HepG2 (cell line): Measurements from ENCODE around the gene BMP8A. TPM values are rescaled to one million over a fixed set of nuclear protein-coding genes. Genes with fewer than 3 reads are reported as not detected.
A peak's percentile ranks its signal among the peaks of the same experiment; 100 is the strongest.

Experiments used
- ATAC-seq: fragments of 200-7000 bp; cut with Tn5 transposase; 3 replicates; pipeline ENCODE4 v1.9.1; 2020; ENCODE audit warnings: mild to moderate bottlenecking, moderate library complexity
- BruUV-seq: library from RNA; stranded (reverse); fragments of 400-500 nt; replicated peaks from 2 replicates; lab custom pipeline; 2021; lab: Mats Ljungman, UMichigan
- CTCF ChIA-PET: fragments of 300-600 bp; formaldehyde crosslinking; extraction: SDS; loops from one replicate; lab custom pipeline; 2021; ENCODE audit warnings: low total read pairs, inconsistent platforms, low intra/inter-chr PET ratio; lab: Yijun Ruan, JAX
- POLR2A ChIA-PET: fragments of 350-600 bp; sonication (Branson Sonifier 250); formaldehyde crosslinking; loops from one replicate; lab custom pipeline; 2020; ENCODE audit warnings: antibody characterized with exemption, inconsistent platforms; lab: Yijun Ruan, JAX
- DNase-seq: peaks from one replicate; pipeline ENCODE4 v3.0.0-alpha.2; 2015; ENCODE audit warnings: low spot score
- FAIRE-seq: peaks from 3 replicates; lab custom pipeline; 2011; peaks lifted over from hg19 to GRCh38; lab: Jason Lieb, UNC
- H2AFZ ChIP-seq: one replicate; pipeline ENCODE4 v1.6.1; 2011; ENCODE audit warnings: low read length, inconsistent platforms
- H3K27ac ChIP-seq: fragments of 300-600 bp; 3 replicates; pipeline ENCODE4 v1.8.0; 2011; ENCODE audit warnings: mixed run types, mild to moderate bottlenecking, mixed read lengths, low read length, inconsistent platforms; ENCODE audit not compliant: insufficient read depth; ENCODE audit errors: extremely low read length
- H3K27me3 ChIP-seq, 2 experiments: fragments of 200-600 bp in 1 of 2; 2 replicates in 1 of 2; 3 replicates in 1 of 2; pipeline versions ENCODE4 v1.6.0 to v1.8.0; 2011; ENCODE audit warnings: low read length in 2 of 2, mild to moderate bottlenecking in 2 of 2, moderate library complexity in 2 of 2, inconsistent platforms in 1 of 2; ENCODE audit not compliant: insufficient read depth in 2 of 2, control insufficient read depth in 1 of 2
- H3K36me3 ChIP-seq, 2 experiments: fragments of 200-600 bp in 1 of 2; replicated peaks in 1 of 2; 2 replicates in 1 of 2; 3 replicates in 1 of 2; pipeline versions ENCODE4 v1.5.1 to v1.8.0; 2011; ENCODE audit warnings: low read length in 2 of 2, inconsistent platforms in 1 of 2; ENCODE audit not compliant: insufficient read depth in 2 of 2, control insufficient read depth in 1 of 2
- H3K4me1 ChIP-seq: 2 replicates; pipeline ENCODE4 v1.5.1; 2012; ENCODE audit warnings: low read length, inconsistent platforms; ENCODE audit not compliant: insufficient read depth
- H3K4me2 ChIP-seq: 2 replicates; pipeline ENCODE4 v1.6.0; 2011; ENCODE audit warnings: low read depth, low read length, inconsistent platforms
- H3K4me3 ChIP-seq, 3 experiments: fragments of 200-600 bp in 1 of 3; sonication (generic), shearing (Covaris generic) in 1 of 3; replicated peaks in 1 of 3; 2 replicates each; pipeline ENCODE4 v1.5.1; 2011 to 2016; ENCODE audit warnings: low read length in 3 of 3, inconsistent platforms in 2 of 3, low read depth in 2 of 3, mild to moderate bottlenecking in 2 of 3, control low read depth in 1 of 3, mixed read lengths in 1 of 3; ENCODE audit not compliant: insufficient read depth in 1 of 3
- H3K79me2 ChIP-seq: one replicate; pipeline ENCODE4 v1.6.1; 2011; ENCODE audit warnings: low read length, inconsistent platforms; ENCODE audit not compliant: insufficient read depth
- H3K9ac ChIP-seq: 2 replicates; pipeline ENCODE4 v1.6.0; 2011; ENCODE audit warnings: mild to moderate bottlenecking, low read depth, low read length, inconsistent platforms; ENCODE audit not compliant: insufficient read depth
- H3K9me3 ChIP-seq: 2 replicates; pipeline ENCODE4 v1.5.1; 2012; ENCODE audit warnings: mild to moderate bottlenecking, low read length
- H4K20me1 ChIP-seq: 2 replicates; pipeline ENCODE4 v1.6.0; 2011; ENCODE audit warnings: inconsistent platforms, mild to moderate bottlenecking, low read length, moderate library complexity; ENCODE audit not compliant: insufficient read depth
- MLLT10 ChIP-seq: sonication (generic); formaldehyde crosslinking; IDR thresholded peaks from 2 replicates; pipeline ENCODE4 v1.4.0; 2020; ENCODE audit warnings: missing genetic modification reagents
- POLR2G ChIP-seq: fragments of 200-400 bp; formaldehyde crosslinking; IDR thresholded peaks from 2 replicates; pipeline ENCODE4 v1.6.1; 2018; ENCODE audit warnings: mild to moderate bottlenecking, low read depth, low read length, moderate library complexity
- RBM22 ChIP-seq: fragments of 200-400 bp; formaldehyde crosslinking; optimal IDR thresholded peaks from 2 replicates; pipeline ENCODE3; 2017; ENCODE audit warnings: mild to moderate bottlenecking, low read length, moderate library complexity
- ZNF326 ChIP-seq: sonication (generic); formaldehyde crosslinking; IDR thresholded peaks from 2 replicates; pipeline ENCODE4 v1.4.0; 2020; ENCODE audit warnings: missing genetic modification reagents, borderline replicate concordance
- WGBS: methylation state at CpG from one replicate; pipeline ENCODE4 v1.1.6; 2017; ENCODE audit warnings: low lambda C conversion rate; 5-methylcytosine and 5-hydroxymethylcytosine counted together
- in situ Hi-C: cut with HindIII; loops from 2 replicates; pipeline ENCODE4 v1.10.0; 2017; ENCODE audit warnings: low pct_unique_long_range_greater_than_20kb; ENCODE audit not compliant: extremely low pct_ligation_motif_present
- intact Hi-C: fragments of 100-400 bp; cut with micrococcal nuclease; formaldehyde crosslinking; loops from one replicate; pipeline ENCODE4 v1.10.0; 2022; ENCODE audit not compliant: unreplicated experiment
- polyA plus RNA-seq, 8 experiments: library from polyadenylated mRNA; depleted of rRNA in 3 of 8; stranded (reverse) in 7 of 8; unstranded in 1 of 8; fragments of >200 nt; fragmentation: Illumina TruSeq in 4 of 8; extraction: Trizol in 4 of 8; gene quantifications; 2 replicates each; pipeline versions ENCODE4 v1.2.1 to v1.2.3, GENCODE V29; 2011 to 2016; ENCODE audit warnings: low read depth in 4 of 8, missing spikeins in 1 of 8, mixed read lengths in 1 of 8; ENCODE audit not compliant: insufficient read depth in 1 of 8
- total RNA-seq, 5 experiments: library from RNA; depleted of rRNA; stranded (reverse); fragments of >200 nt; fragmentation: Illumina TruSeq; extraction: Trizol; gene quantifications; 2 replicates each; pipeline ENCODE4 v1.2.3, GENCODE V29; 2016; ENCODE audit warnings: low read depth in 1 of 5

BMP8A gene
- total and polyA plus RNA-seq, 2 of the 13 experiments (the other 11 are each of a cell fraction or from before 2014, with no cell fraction given) = 0.05 TPM; not detected in 1

- no TSS peak for BruUV-seq
- H3K27me3 ChIP-seq = no peaks in the 10 kb centered on the region
- peaks cover 50 to 89% of the 10 kb centered on the region in 2 experiments for H3K36me3 ChIP-seq
- no peak overlapping the region for H3K27ac ChIP-seq
- no peak for ATAC-seq
- 96% methylated on average over 7 of the region's 7 CpGs for WGBS
- ChIA-PET POLR2A (no interaction called here), CTCF (no interaction called here)
- no peak overlapping the region for H3K9ac ChIP-seq
- no peak overlapping the region for H2AFZ ChIP-seq
- no peak overlapping the region for H3K4me2 ChIP-seq
- intact Hi-C loops (no loop called here), in situ Hi-C loops (no loop called here)
- peak; percentile 75 for TF ChIP-seq RBM22
- TF ChIP-seq ZNF326 (CRISPR knock-in tag) = no peak
- peaks cover 35% of the 10 kb centered on the region for H3K4me1 ChIP-seq
- H3K4me3 ChIP-seq = no peak overlapping the region
- H3K79me2 ChIP-seq = peaks cover 18% of the 10 kb centered on the region
- DNase-seq = no peak
- H3K9me3 ChIP-seq = no peaks in the 10 kb centered on the region
- peaks cover 27% of the 10 kb centered on the region for H4K20me1 ChIP-seq
- no peak for FAIRE-seq
Measured at GRCh38 chr1:39564340-39564739, 72.9 kb downstream of the BMP8A start.

DNA sequence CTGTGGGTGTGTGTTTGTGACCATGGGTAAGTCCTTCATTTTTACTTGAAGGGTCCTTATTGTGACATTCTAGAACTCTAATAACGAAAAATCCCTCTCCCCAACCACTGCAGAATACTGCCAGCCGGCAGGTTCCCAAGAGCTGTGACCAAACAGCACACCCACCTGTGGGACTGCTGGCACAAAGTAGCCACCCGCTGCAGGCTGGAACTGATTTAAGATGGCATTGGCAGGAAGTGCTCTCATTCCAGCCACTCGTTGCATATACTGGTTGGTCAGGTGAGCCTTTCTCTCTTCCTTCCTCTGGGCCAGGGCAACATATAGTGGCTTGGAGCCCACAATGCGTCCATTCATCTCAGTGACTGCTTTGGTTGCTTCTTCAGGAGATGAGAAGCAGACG is 73.5 kb downstream of the BMP8A start:
- no peak overlapping the region for H3K4me2 ChIP-seq
- H3K9me3 ChIP-seq = no peaks in the 10 kb centered on the region
- CTCF ChIA-PET = no interaction called here
- no peak overlapping the region for H3K4me3 ChIP-seq
- H3K4me1 ChIP-seq = peaks cover 41% of the 10 kb centered on the region
- POLR2A ChIA-PET = no interaction called here
- no peak overlapping the region for H2AFZ ChIP-seq
- DNase-seq = no peak
- H3K27me3 ChIP-seq = no peaks in the 10 kb centered on the region
- intact Hi-C loops (no loop called here), in situ Hi-C loops (no loop called here)
- no peak overlapping the region for H3K9ac ChIP-seq
- no peak for FAIRE-seq
- peaks cover 54 to 94% of the 10 kb centered on the region in 2 experiments for H3K36me3 ChIP-seq
- H3K79me2 ChIP-seq = peaks cover 18% of the 10 kb centered on the region
- peaks cover 27% of the 10 kb centered on the region for H4K20me1 ChIP-seq
- no TSS peak for BruUV-seq
- TF ChIP-seq POLR2G (0 out of 2 replicates have a peak, but pooled peaks have one; percentile 2), MLLT10 (CRISPR knock-in tag) (no peak)
- TF ChIP-seq, all 625 proteins: peak for 1
- 94% methylated on average over 5 of the region's 6 CpGs for WGBS
- no peak overlapping the region for H3K27ac ChIP-seq
- no peak for ATAC-seq
